OCI-LY3 (cell line): ENCODE measurements around the gene MLLT10.

Experiments
- H2AFZ ChIP-seq: fragments of 200-600, 300-600 bp; shearing (Covaris generic); 2 replicates; pipeline ENCODE4 v1.6.0; 2014; ENCODE audit warnings: antibody characterized with exemption, low read depth, low read length
- H3K27ac ChIP-seq: fragments of 200-600, 300-600 bp; sonication (generic); 2 replicates; pipeline ENCODE4 v1.5.1; 2014; ENCODE audit warnings: mild to moderate bottlenecking, low read length, moderate library complexity, mixed read lengths
- H3K27me3 ChIP-seq: fragments of 200-600, 300-600 bp; sonication (generic); 2 replicates; pipeline ENCODE4 v1.6.1; 2014; ENCODE audit warnings: low read depth, low read length, mixed read lengths
- H3K36me3 ChIP-seq: fragments of 200-600, 300-600 bp; sonication (generic); replicated peaks from 2 replicates; pipeline ENCODE3; 2014; ENCODE audit warnings: low read depth, low read length, mixed read lengths
- H3K4me1 ChIP-seq: fragments of 300-600, 200-600 bp; sonication (generic); 2 replicates; pipeline ENCODE4 v1.6.1; 2014; ENCODE audit warnings: low read length, mixed read lengths
- H3K4me2 ChIP-seq: fragments of 200-600, 300-600 bp; sonication (generic); 2 replicates; pipeline ENCODE4 v1.6.1; 2014; ENCODE audit warnings: low read length, mixed read lengths
- H3K4me3 ChIP-seq: fragments of 300-600, 200-600 bp; sonication (generic); 2 replicates; pipeline ENCODE4 v1.5.1; 2014; ENCODE audit warnings: antibody characterized with exemption, mild to moderate bottlenecking, low read length, moderate library complexity
- H3K79me2 ChIP-seq: fragments of 300-600, 200-600 bp; shearing (Covaris generic); 2 replicates; pipeline ENCODE4 v1.6.1; 2014; ENCODE audit warnings: mild to moderate bottlenecking, low read length, mixed read lengths
- H3K9ac ChIP-seq: fragments of 300-600, 200-600 bp; shearing (Covaris generic); 2 replicates; pipeline ENCODE4 v1.6.0; 2014; ENCODE audit warnings: mild to moderate bottlenecking, low read length, moderate library complexity
- H3K9me3 ChIP-seq: fragments of 200-600, 300-600 bp; shearing (Covaris generic); 2 replicates; pipeline ENCODE4 v1.6.1; 2014; ENCODE audit warnings: low read length, mixed read lengths; ENCODE audit not compliant: insufficient read depth
- H4K20me1 ChIP-seq: fragments of 200-600, 300-600 bp; sonication (generic); 2 replicates; pipeline ENCODE4 v1.6.1; 2016; ENCODE audit warnings: low read length, mixed read lengths; ENCODE audit not compliant: insufficient read depth
- CTCF ChIP-seq: fragments of 200-600, 300-600 bp; sonication (generic); IDR thresholded peaks from 2 replicates; pipeline ENCODE4 v1.5.1; 2014; ENCODE audit warnings: antibody characterized with exemption, low read length, low read depth
- EZH2phosphoT487 ChIP-seq: fragments of 200-600 bp; shearing (Covaris generic); IDR thresholded peaks from 2 replicates; pipeline ENCODE4 v1.6.1; 2018; ENCODE audit warnings: antibody characterized with exemption, mixed run types, low read depth

MLLT10 gene

GRCh38 chr10:21493784-21494183 lies 40.2 kb upstream of the MLLT10 start:
- no peaks in the 10 kb centered on the region for H3K36me3 ChIP-seq
- no peaks in the 10 kb centered on the region for H4K20me1 ChIP-seq
- no peaks in the 10 kb centered on the region for H3K9me3 ChIP-seq
- H3K4me3 ChIP-seq, result no peak overlapping the region
- peaks cover 19% of the 10 kb centered on the region for H3K27me3 ChIP-seq
- H3K79me2 ChIP-seq, result no peaks in the 10 kb centered on the region
- H3K27ac ChIP-seq, result no peak overlapping the region
- no peak overlapping the region for H3K9ac ChIP-seq
- peaks cover 12% of the 10 kb centered on the region; the same call in 1 of the 2 replicates for H3K4me1 ChIP-seq
- H3K4me2 ChIP-seq, result no peak overlapping the region
- no peak overlapping the region for H2AFZ ChIP-seq
- TF ChIP-seq CTCF, result no peak
- TF ChIP-seq EZH2phosphoT487, result no peak

- no peak overlapping the region for H3K9ac ChIP-seq
These were observed 39.6 kb upstream of the MLLT10 start for GRCh38 chr10:21494191-21495001.

GRCh38 chr10:21495002-21495751 lies 38.9 kb upstream of the MLLT10 start:
- Histone ChIP-seq H3K4me3 (peak overlapping the region; percentile 99), H3K4me2 (peak overlapping the region; percentile 83), H4K20me1 (no peaks in the 10 kb centered on the region), H3K27ac (no peak overlapping the region), H3K27me3 (peaks cover 20% of the 10 kb centered on the region), H3K9me3 (no peaks in the 10 kb centered on the region), H3K4me1 (peaks cover 7% of the 10 kb centered on the region; the same call in 1 of the 2 replicates), H3K9ac (peak overlapping the region; percentile 44), H3K79me2 (no peaks in the 10 kb centered on the region), H3K36me3 (no peaks in the 10 kb centered on the region), H2AFZ (no peak overlapping the region)
- no peak for TF ChIP-seq CTCF
- TF ChIP-seq EZH2phosphoT487, result no peak

More at GRCh38 chr10:21494191-21495001, 39.6 kb upstream of the MLLT10 start:
- H4K20me1 ChIP-seq, result no peaks in the 10 kb centered on the region
- H3K9me3 ChIP-seq, result no peaks in the 10 kb centered on the region
- peaks cover 20% of the 10 kb centered on the region for H3K27me3 ChIP-seq
- no peak overlapping the region for H3K4me2 ChIP-seq
- no peak overlapping the region for H3K27ac ChIP-seq
- H3K36me3 ChIP-seq, result no peaks in the 10 kb centered on the region
- H3K4me3 ChIP-seq, result no peak overlapping the region
- no peak for TF ChIP-seq CTCF
- TF ChIP-seq EZH2phosphoT487, result no peak
- no peak overlapping the region for H2AFZ ChIP-seq
- H3K79me2 ChIP-seq, result no peaks in the 10 kb centered on the region
- H3K4me1 ChIP-seq, result peaks cover 8% of the 10 kb centered on the region; the same call in 1 of the 2 replicates

DNA sequence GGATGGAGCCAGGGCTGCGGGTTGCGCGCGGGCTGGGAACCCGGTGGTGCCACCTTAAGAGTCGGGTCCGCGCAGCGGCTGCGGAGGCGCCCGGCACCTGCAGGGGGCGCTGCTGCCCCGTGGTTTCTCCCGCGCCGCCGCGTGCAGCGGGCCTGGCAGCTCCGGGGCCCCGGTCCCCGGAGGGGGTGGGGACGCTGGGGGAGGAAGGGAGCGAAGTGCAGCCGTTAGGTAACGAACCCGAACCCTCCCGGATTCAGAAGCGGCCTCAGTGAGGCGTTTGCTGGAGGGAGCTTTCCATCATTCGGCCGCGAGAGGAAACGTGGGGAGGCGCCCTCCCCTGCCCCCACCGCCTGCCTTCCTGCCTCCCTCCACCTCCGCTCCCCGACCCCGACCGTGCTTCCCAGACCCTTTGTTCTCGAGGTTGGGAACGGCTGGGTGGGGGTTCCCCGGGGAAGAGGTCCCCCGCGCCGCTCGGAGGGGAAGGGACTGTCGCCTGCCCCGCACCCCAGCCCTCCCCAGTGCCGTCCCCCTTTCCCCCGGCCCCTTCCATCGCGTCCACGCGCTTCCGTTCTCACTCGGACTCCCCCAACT lies 38.2 kb upstream of the MLLT10 start:
- Histone ChIP-seq H3K27me3 (peaks cover 20% of the 10 kb centered on the region), H3K4me3 (peak overlapping the region; percentile 99), H3K79me2 (no peaks in the 10 kb centered on the region), H3K36me3 (no peaks in the 10 kb centered on the region), H3K9ac (peak overlapping the region; percentile 80), H3K27ac (peak overlapping the region; percentile 52), H3K4me1 (peaks cover 13% of the 10 kb centered on the region), H2AFZ (peak overlapping the region; percentile 89), H4K20me1 (no peaks in the 10 kb centered on the region), H3K4me2 (peak overlapping the region; percentile 83), H3K9me3 (no peaks in the 10 kb centered on the region)
- no peak for TF ChIP-seq EZH2phosphoT487
- TF ChIP-seq CTCF, result peak; percentile 75
